ENCODE results near the gene KCNT2. TPM values are rescaled to one million over a fixed set of nuclear protein-coding genes. Genes with fewer than 3 reads are reported as not detected.

The KCNT2 gene
- total RNA-seq, 4 donors from 2014 or later = 1.9 to 9.7 (median 6.3) TPM

GRCh38 chr1:196401452-196401833 lies 206.8 kb downstream of the KCNT2 start:
- TF ChIP-seq CTCF (IDR thresholded peaks at IDR 0.05; ENCODE audit: low read depth) = no peak

DNA sequence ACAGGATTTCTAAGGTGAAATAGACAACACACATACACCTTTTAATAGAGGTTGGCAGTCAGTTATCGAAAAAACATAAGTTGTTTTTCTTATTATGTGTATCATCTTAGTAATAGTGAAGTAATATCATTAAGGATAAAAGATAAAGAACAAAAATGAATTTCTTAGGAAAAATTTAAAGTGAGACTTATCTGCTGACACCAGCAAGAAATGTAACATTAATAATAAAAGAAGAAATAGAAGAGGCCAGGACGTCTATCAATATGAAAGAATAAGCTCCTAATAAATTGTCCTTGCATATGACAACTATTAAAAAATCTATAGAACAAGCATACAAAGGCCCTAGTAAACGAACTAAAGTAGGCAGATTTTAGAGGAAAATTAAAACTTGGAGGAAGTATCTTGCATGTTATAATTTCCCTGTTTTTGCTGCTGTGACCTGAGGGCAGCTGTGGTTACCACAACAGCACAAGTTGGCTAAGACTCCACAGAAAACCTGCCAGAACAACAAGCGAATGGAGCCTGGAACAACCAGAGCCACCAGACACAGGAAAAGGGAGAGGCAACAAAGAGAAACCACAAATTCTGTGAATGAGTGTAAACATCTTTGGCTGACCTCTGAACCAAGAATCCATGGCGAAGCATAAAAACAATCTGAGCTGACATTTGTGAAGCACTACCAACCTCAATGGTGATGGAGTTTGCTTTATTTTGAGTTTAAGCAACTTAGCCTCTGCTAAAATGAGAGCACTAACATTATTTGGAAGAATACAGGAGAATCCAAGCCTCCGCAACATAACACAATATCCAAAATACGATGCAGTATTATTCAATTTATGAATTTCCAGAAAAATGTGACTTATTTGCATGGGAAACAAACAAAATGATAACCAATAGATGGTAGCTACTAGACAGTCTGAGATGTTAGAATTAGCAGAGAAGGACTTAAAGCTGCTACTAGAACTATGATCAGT lies 207.5 kb downstream of the KCNT2 start:
- no peak for TF ChIP-seq CTCF (IDR thresholded peaks at IDR 0.05; ENCODE audit: low read depth)

GRCh38 chr1:196399713-196400112 lies 208.5 kb downstream of the KCNT2 start:
- TF ChIP-seq CTCF (IDR thresholded peaks at IDR 0.05; ENCODE audit: low read depth) = no peak

- TF ChIP-seq CTCF (IDR thresholded peaks at IDR 0.05; ENCODE audit: low read depth) = no peak
Measured at GRCh38 chr1:196393742-196394141, 214.5 kb downstream of the KCNT2 start.

DNA sequence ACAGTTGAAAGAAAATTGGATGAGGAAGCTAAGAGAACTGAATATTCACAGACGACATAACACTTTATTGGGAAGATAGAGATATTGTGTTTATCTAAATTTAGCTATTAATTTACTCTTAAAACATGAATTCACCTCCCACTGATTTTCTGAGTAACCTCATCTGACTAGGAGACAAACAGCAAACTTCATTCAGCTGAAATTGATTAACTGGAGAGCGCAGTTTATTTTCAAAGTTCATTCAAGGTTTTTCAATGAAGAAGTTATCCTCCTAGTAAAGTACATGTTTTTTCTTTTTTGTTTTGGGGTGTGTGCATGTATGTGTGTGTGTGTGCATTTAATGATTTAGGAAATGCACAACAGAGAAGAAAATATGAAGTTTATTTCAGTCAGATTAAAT lies 215.0 kb downstream of the KCNT2 start:
- no peak for TF ChIP-seq CTCF (IDR thresholded peaks at IDR 0.05; ENCODE audit: low read depth)

GRCh38 chr1:196387766-196388165 lies 220.5 kb downstream of the KCNT2 start:
- TF ChIP-seq CTCF (IDR thresholded peaks at IDR 0.05; ENCODE audit: low read depth) = no peak

- TF ChIP-seq CTCF (IDR thresholded peaks at IDR 0.05; ENCODE audit: low read depth) = no peak
Measured at GRCh38 chr1:196385109-196385508, 223.1 kb downstream of the KCNT2 start.

Data from subcutaneous adipose tissue (tissue), 4 donors.